Osteocyte (in vitro differentiated cells): ENCODE measurements around the gene PALMD. TPM values are rescaled to one million over a fixed set of nuclear protein-coding genes. Genes with fewer than 3 reads are reported as not detected.

ENCODE experiments used
- DNase-seq: peaks from one replicate; pipeline ENCODE4 v3.0.0; 2021; ENCODE audit warnings: mixed read lengths; ENCODE audit not compliant: unreplicated experiment; ENCODE audit errors: extremely low spot score
- H3K27ac Mint-ChIP-seq: one replicate; pipeline ENCODE4 v1.8.0; 2021; ENCODE audit warnings: mild to moderate bottlenecking, mixed read lengths; ENCODE audit not compliant: unreplicated experiment
- H3K27me3 Mint-ChIP-seq: one replicate; pipeline ENCODE4 v1.8.0; 2021; ENCODE audit warnings: mixed read lengths; ENCODE audit not compliant: unreplicated experiment
- H3K36me3 Mint-ChIP-seq: one replicate; pipeline ENCODE4 v1.8.0; 2021; ENCODE audit warnings: mixed read lengths; ENCODE audit not compliant: unreplicated experiment
- H3K4me1 Mint-ChIP-seq: one replicate; pipeline ENCODE4 v1.8.0; 2021; ENCODE audit warnings: mixed read lengths; ENCODE audit not compliant: unreplicated experiment
- H3K4me3 Mint-ChIP-seq: one replicate; pipeline ENCODE4 v1.8.0; 2021; ENCODE audit warnings: mild to moderate bottlenecking, moderate library complexity, mixed read lengths; ENCODE audit not compliant: unreplicated experiment
- H3K9me3 Mint-ChIP-seq: one replicate; pipeline ENCODE4 v1.8.0; 2021; ENCODE audit warnings: mixed read lengths; ENCODE audit not compliant: unreplicated experiment
- total RNA-seq: library from RNA; stranded (reverse); gene quantifications from 2 replicates; pipeline ENCODE4 v1.2.1, GENCODE V29; 2021
- TF ChIP-seq, protein P1 (sequence below): fragments of 200-600 bp; sonication (generic); IDR thresholded peaks from 2 replicates; pipeline ENCODE4 v1.5.0; 2021; ENCODE audit warnings: antibody characterized with exemption, mild to moderate bottlenecking, moderate library complexity

PALMD gene
- total RNA-seq, 1 donor from 2014 or later, result 7.0 TPM

DNA sequence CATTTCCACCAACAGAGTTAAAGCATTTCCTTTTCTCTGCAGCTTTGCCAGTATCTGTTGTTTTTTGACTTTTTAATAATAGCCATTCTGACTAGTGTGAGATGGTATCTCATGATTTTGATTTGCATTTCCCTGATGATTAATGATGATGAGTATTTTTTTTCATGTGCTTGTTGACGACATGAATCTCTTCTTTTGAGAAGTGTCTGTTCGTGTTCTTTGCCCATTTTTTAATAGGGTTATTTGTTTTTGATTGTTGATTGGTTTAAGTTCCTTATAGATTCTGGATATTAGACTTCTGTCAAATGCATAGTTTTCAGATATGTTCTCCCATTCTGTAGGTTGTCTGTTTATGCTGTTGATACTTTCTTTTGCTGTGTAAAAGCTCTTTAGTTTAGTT is 37.9 kb upstream of the PALMD start:
- TF ChIP-seq, protein P1, sequence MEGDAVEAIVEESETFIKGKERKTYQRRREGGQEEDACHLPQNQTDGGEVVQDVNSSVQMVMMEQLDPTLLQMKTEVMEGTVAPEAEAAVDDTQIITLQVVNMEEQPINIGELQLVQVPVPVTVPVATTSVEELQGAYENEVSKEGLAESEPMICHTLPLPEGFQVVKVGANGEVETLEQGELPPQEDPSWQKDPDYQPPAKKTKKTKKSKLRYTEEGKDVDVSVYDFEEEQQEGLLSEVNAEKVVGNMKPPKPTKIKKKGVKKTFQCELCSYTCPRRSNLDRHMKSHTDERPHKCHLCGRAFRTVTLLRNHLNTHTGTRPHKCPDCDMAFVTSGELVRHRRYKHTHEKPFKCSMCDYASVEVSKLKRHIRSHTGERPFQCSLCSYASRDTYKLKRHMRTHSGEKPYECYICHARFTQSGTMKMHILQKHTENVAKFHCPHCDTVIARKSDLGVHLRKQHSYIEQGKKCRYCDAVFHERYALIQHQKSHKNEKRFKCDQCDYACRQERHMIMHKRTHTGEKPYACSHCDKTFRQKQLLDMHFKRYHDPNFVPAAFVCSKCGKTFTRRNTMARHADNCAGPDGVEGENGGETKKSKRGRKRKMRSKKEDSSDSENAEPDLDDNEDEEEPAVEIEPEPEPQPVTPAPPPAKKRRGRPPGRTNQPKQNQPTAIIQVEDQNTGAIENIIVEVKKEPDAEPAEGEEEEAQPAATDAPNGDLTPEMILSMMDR, result no peak
- no peaks in the 10 kb centered on the region for H3K27me3 Mint-ChIP-seq
- peaks cover 6% of the 10 kb centered on the region for H3K4me1 Mint-ChIP-seq
- no peak for DNase-seq
- no peak overlapping the region for H3K27ac Mint-ChIP-seq
- peaks cover 20% of the 10 kb centered on the region for H3K9me3 Mint-ChIP-seq
- H3K36me3 Mint-ChIP-seq, result no peaks in the 10 kb centered on the region
- H3K4me3 Mint-ChIP-seq, result no peak overlapping the region

DNA sequence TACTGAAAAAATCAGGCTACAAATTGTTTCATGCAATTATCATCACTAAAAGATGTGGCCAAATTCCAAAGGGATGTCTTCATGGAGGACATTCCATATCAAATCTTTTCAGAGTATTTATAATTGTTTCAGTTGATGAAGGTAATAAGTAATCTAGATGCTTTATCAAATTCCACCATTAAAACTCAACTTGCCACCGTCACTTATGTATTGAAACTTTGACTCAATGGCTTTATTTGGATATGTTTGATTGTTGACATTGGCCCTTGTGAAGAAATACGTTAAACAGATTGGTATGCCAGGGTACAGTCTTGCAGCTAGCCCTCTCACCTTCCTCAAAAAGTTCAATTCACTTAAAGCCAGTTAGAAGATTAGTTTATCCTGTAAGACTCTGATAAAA is 32.2 kb upstream of the PALMD start:
- no peak for DNase-seq
- H3K9me3 Mint-ChIP-seq, result peaks cover 10% of the 10 kb centered on the region
- TF ChIP-seq, protein P1, result no peak

GRCh38 chr1:99614728-99615127 is 31.2 kb upstream of the PALMD start:
- no peak overlapping the region for H3K4me3 Mint-ChIP-seq
- no peak overlapping the region for H3K27ac Mint-ChIP-seq
- peaks cover 5% of the 10 kb centered on the region for H3K4me1 Mint-ChIP-seq
- no peaks in the 10 kb centered on the region for H3K27me3 Mint-ChIP-seq
- no peak for DNase-seq
- TF ChIP-seq, protein P1, result no peak
- H3K9me3 Mint-ChIP-seq, result peaks cover under 1% of the 10 kb centered on the region
- H3K36me3 Mint-ChIP-seq, result no peaks in the 10 kb centered on the region

More for the DNA sequence above, 32.2 kb upstream of the PALMD start:
- H3K4me1 Mint-ChIP-seq, result peaks cover 5% of the 10 kb centered on the region
- no peak overlapping the region for H3K4me3 Mint-ChIP-seq
- H3K27me3 Mint-ChIP-seq, result no peaks in the 10 kb centered on the region
- H3K36me3 Mint-ChIP-seq, result no peaks in the 10 kb centered on the region
- H3K27ac Mint-ChIP-seq, result no peak overlapping the region

- H3K27me3 Mint-ChIP-seq, result no peaks in the 10 kb centered on the region
- TF ChIP-seq, protein P1, result no peak
- peaks cover 18% of the 10 kb centered on the region for H3K4me1 Mint-ChIP-seq
- no peak for DNase-seq
- no peak overlapping the region for H3K4me3 Mint-ChIP-seq
- H3K27ac Mint-ChIP-seq, result no peak overlapping the region
- H3K9me3 Mint-ChIP-seq, result no peaks in the 10 kb centered on the region
- no peaks in the 10 kb centered on the region for H3K36me3 Mint-ChIP-seq
These were observed 26.3 kb upstream of the PALMD start for GRCh38 chr1:99619583-99619982.

- DNase-seq, result no peak
These were observed 24.5 kb upstream of the PALMD start for GRCh38 chr1:99621340-99621901.

More at GRCh38 chr1:99621340-99621901, 24.5 kb upstream of the PALMD start:
- no peak overlapping the region for H3K4me3 Mint-ChIP-seq
- TF ChIP-seq, protein P1, result no peak
- H3K4me1 Mint-ChIP-seq, result peaks cover 15% of the 10 kb centered on the region
- no peaks in the 10 kb centered on the region for H3K36me3 Mint-ChIP-seq
- H3K27me3 Mint-ChIP-seq, result no peaks in the 10 kb centered on the region
- H3K27ac Mint-ChIP-seq, result no peak overlapping the region
- no peaks in the 10 kb centered on the region for H3K9me3 Mint-ChIP-seq
